ENCODE measurements around the gene ACTG2.

Gene ACTG2

DNA sequence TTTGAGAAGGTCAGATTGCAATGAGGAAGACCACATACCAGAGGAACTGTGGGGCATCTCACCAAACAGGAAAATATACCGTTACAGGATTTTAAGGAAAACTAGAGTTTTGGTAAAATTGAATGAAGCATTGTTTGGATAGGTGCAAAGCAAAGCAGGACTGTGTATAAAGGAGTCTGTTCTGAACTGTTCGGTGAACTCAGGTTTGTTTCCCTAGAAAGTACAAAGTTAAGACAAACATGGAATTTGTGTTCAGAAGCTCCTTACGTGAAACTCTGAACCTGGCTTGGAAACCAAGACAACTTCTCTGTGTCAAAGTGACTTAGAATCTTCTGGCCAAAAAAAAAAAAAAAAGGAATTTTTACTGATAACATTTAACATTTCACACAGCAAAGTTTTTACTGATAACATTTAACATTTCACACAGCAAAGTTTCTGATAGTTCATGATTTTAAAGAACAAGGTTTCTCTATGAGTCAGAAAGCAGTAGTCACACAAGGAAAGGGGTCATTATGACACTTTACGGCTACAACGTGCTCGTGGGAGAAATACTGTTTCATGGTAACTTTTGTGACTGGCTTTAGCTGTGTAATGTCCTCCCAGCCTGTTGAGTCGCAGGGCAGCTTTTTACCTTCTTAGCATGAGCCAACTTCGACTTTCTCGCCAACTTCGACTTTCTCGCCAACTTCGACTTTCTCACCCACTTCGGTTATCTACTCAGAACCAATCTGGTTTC lies 70.7 kb downstream of the ACTG2 start:
- no peak overlapping the region for H3K27ac ChIP-seq (ENCODE audit: low read depth, low read length)
- H3K36me3 ChIP-seq (ENCODE audit: insufficient read depth, low read length) = peaks cover 11% of the 10 kb centered on the region
- no peak overlapping the region for H3K9ac ChIP-seq (ENCODE audit: low read length)
- H3K9me3 ChIP-seq (ENCODE audit: low read length) = no peaks in the 10 kb centered on the region
- no peaks in the 10 kb centered on the region for H3K4me1 ChIP-seq (ENCODE audit: insufficient read depth, low read length)
- no peaks in the 10 kb centered on the region for H3K27me3 ChIP-seq (ENCODE audit: control insufficient read depth in 1 of 2, insufficient read depth in 2 of 2, low read length in 2 of 2)
- no peak overlapping the region for H3K4me3 ChIP-seq (ENCODE audit: low read depth in 1 of 2, low read length in 2 of 2)

DNA sequence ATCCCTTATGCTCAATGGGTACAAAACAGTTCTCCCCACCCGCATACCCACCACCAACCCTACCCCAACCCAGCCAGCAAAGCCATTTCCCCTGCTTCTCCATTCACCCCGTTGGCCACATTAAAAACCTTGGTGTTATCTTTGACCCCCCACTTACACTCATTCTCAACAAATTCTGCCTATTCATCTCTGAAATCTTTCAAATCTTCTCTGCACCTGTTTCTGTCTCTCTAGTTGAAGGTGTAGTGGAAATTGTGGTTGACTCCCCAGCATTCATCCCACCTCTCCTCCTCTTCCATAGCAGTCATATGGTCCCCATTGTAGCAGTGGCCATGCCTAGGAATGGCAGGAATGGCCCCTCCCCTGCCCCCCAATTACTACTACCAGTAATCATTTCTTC lies 71.4 kb downstream of the ACTG2 start:
- peaks cover 4% of the 10 kb centered on the region for H3K36me3 ChIP-seq (ENCODE audit: insufficient read depth, low read length)
- H3K27me3 ChIP-seq (ENCODE audit: control insufficient read depth in 1 of 2, insufficient read depth in 2 of 2, low read length in 2 of 2) = no peaks in the 10 kb centered on the region
- no peak overlapping the region for H3K4me3 ChIP-seq (ENCODE audit: low read depth in 1 of 2, low read length in 2 of 2)
- no peaks in the 10 kb centered on the region for H3K9me3 ChIP-seq (ENCODE audit: low read length)
- no peaks in the 10 kb centered on the region for H3K4me1 ChIP-seq (ENCODE audit: insufficient read depth, low read length)
- H3K27ac ChIP-seq (ENCODE audit: low read depth, low read length) = no peak overlapping the region
- no peak overlapping the region for H3K9ac ChIP-seq (ENCODE audit: low read length)

DNA sequence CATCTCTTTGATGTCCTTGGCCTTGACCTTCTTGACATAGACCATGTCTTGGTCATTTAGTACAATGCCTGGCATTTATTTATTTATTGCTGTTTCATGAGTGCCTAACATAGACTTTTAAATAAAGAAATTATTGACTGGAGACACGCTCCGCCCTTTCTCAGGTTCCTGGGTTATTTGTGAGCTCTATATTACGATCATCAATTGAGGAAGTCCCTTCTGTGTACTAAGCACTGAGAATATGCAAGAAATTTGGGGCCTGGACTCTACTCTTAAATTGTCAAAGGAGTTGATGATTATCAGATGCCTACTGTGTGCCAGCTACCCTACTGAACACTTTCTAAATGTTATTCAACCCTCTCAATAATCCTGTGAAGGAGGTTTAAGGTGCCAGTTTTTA lies 72.2 kb downstream of the ACTG2 start:
- Histone ChIP-seq H3K36me3 (ENCODE audit: insufficient read depth, low read length) (no peaks in the 10 kb centered on the region), H3K4me3 (ENCODE audit: low read depth in 1 of 2, low read length in 2 of 2) (no peak overlapping the region), H3K4me1 (ENCODE audit: insufficient read depth, low read length) (peaks cover under 1% of the 10 kb centered on the region), H3K9ac (ENCODE audit: low read length) (no peak overlapping the region), H3K27me3 (ENCODE audit: control insufficient read depth in 1 of 2, insufficient read depth in 2 of 2, low read length in 2 of 2) (no peaks in the 10 kb centered on the region), H3K9me3 (ENCODE audit: low read length) (no peaks in the 10 kb centered on the region), H3K27ac (ENCODE audit: low read depth, low read length) (no peak overlapping the region)

DNA sequence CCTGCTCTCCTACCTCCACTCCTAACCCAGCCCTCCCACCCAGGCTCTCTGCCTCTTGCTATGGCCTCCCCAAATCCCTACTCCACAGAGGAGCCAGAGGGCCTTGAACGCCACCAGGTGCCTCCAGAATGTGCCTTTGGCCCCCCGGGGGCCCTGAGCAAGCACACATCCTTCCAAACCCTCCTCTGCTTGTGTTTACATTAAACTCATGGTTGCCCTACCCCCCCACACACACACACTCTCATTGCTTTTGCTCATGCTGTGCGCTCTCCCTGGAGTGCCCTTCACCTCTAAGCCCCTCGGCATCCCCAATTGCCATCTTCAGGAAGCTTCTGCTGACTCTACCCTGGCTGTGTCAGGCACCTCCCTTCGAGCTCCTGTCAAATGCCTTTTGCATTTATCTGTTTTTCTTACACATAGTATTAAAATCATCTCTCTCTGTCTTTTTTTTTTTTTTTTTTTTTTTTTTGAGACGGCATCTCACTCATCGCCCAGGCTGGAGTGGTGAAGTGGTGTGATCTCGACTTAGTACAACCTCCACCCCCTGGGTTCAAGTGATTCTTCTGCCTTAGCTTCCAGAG lies 75.6 kb downstream of the ACTG2 start:
- no peak overlapping the region for H3K4me3 ChIP-seq (ENCODE audit: low read depth in 1 of 2, low read length in 2 of 2)
- no peak overlapping the region for H3K9ac ChIP-seq (ENCODE audit: low read length)
- no peak overlapping the region for H3K27ac ChIP-seq (ENCODE audit: low read depth, low read length)
- H3K27me3 ChIP-seq (ENCODE audit: control insufficient read depth in 1 of 2, insufficient read depth in 2 of 2, low read length in 2 of 2) = no peaks in the 10 kb centered on the region
- peaks cover 18% of the 10 kb centered on the region for H3K4me1 ChIP-seq (ENCODE audit: insufficient read depth, low read length)
- H3K36me3 ChIP-seq (ENCODE audit: insufficient read depth, low read length) = no peaks in the 10 kb centered on the region
- H3K9me3 ChIP-seq (ENCODE audit: low read length) = no peaks in the 10 kb centered on the region

DNA sequence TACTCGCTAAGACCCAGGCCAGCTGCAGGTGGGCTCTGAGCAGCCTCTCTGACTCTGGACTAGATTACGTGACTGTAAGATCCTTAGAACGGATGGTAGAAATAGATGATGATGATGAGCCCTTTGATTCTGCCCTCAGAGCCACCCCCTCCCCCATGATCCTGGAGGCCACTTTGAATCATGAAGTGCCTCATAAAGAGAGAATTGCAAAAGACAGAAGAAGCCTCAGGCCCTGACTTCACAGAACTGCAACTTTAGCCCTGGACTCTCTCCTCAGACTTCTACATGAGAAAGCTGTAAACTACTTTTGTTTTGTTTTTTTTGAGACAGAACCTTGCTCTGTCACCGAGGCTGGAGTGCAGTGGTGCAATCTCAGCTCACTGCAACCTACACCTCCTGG lies 76.5 kb downstream of the ACTG2 start:
- H3K4me3 ChIP-seq (ENCODE audit: low read depth in 1 of 2, low read length in 2 of 2) = no peak overlapping the region
- no peaks in the 10 kb centered on the region for H3K36me3 ChIP-seq (ENCODE audit: insufficient read depth, low read length)
- no peaks in the 10 kb centered on the region for H3K9me3 ChIP-seq (ENCODE audit: low read length)
- H3K4me1 ChIP-seq (ENCODE audit: insufficient read depth, low read length) = peaks cover 18% of the 10 kb centered on the region
- no peaks in the 10 kb centered on the region for H3K27me3 ChIP-seq (ENCODE audit: control insufficient read depth in 1 of 2, insufficient read depth in 2 of 2, low read length in 2 of 2)
- H3K9ac ChIP-seq (ENCODE audit: low read length) = no peak overlapping the region
- H3K27ac ChIP-seq (ENCODE audit: low read depth, low read length) = no peak overlapping the region

All from muscle layer of colon (tissue), 2 donors.